ENCODE measurements around the gene KMT2E. TPM values are rescaled to one million over a fixed set of nuclear protein-coding genes. Genes with fewer than 3 reads are reported as not detected.

KMT2E gene
- total RNA-seq, 2 experiments from 2014 or later = 97.4 to 98.5 TPM

- no peaks in the 10 kb centered on the region for H3K27me3 Mint-ChIP-seq
- H3K9me3 Mint-ChIP-seq = no peaks in the 10 kb centered on the region
- no peak overlapping the region for H3K4me3 Mint-ChIP-seq
- CTCF ChIA-PET = interaction anchor here (0.9 kb wide), 1 partner anchor 52 kb away, joined by 3 read pairs; no protein-coding TSS in a partner anchor
- H3K4me1 Mint-ChIP-seq = peaks cover 1% of the 10 kb centered on the region
- DNase-seq = no peak
- POLR2A ChIA-PET = no interaction called here
- peaks cover 46% of the 10 kb centered on the region for H3K36me3 Mint-ChIP-seq (ENCODE audit: low read depth)
- H3K27ac Mint-ChIP-seq = no peak overlapping the region
Observed at GRCh38 chr7:105068886-105069285, 54.9 kb downstream of the KMT2E start.

- no peak overlapping the region for H3K27ac Mint-ChIP-seq
- POLR2A ChIA-PET = no interaction called here
Observed at GRCh38 chr7:105073143-105073542, 59.1 kb downstream of the KMT2E start.

GRCh38 chr7:105079348-105079747, 65.3 kb downstream of the KMT2E start:
- no peaks in the 10 kb centered on the region for H3K9me3 Mint-ChIP-seq
- CTCF ChIA-PET = interaction anchor here (1.4 kb wide), 1 partner anchor 30 kb away, joined by 4 read pairs; no protein-coding TSS in a partner anchor
- H3K4me3 Mint-ChIP-seq = no peak overlapping the region
- H3K27ac Mint-ChIP-seq = no peak overlapping the region
- POLR2A ChIA-PET = no interaction called here
- H3K36me3 Mint-ChIP-seq (ENCODE audit: low read depth) = peaks cover 62% of the 10 kb centered on the region
- peaks cover 2% of the 10 kb centered on the region for H3K4me1 Mint-ChIP-seq
- H3K27me3 Mint-ChIP-seq = no peaks in the 10 kb centered on the region
- no peak for DNase-seq

More at GRCh38 chr7:105073143-105073542, 59.1 kb downstream of the KMT2E start:
- CTCF ChIA-PET = interaction anchor here (1.2 kb wide), 1 partner anchor 9 kb away, joined by 3 read pairs; no protein-coding TSS in a partner anchor
- Mint-ChIP-seq H3K4me3 (no peak overlapping the region), H3K9me3 (no peaks in the 10 kb centered on the region), H3K36me3 (ENCODE audit: low read depth) (peaks cover 65% of the 10 kb centered on the region), H3K27me3 (no peaks in the 10 kb centered on the region), H3K4me1 (no peaks in the 10 kb centered on the region)
- no peak for DNase-seq

GRCh38 chr7:105084581-105084980, 70.6 kb downstream of the KMT2E start:
- CTCF ChIA-PET = no interaction called here
- peaks cover 54% of the 10 kb centered on the region for H3K36me3 Mint-ChIP-seq (ENCODE audit: low read depth)
- POLR2A ChIA-PET = no interaction called here
- H3K27me3 Mint-ChIP-seq = no peaks in the 10 kb centered on the region
- H3K4me1 Mint-ChIP-seq = peaks cover 6% of the 10 kb centered on the region
- H3K27ac Mint-ChIP-seq = no peak overlapping the region
- DNase-seq = no peak
- H3K4me3 Mint-ChIP-seq = no peak overlapping the region
- no peaks in the 10 kb centered on the region for H3K9me3 Mint-ChIP-seq

GRCh38 chr7:105086850-105087249, 72.8 kb downstream of the KMT2E start:
- no peak for DNase-seq
- POLR2A ChIA-PET = no interaction called here
- H3K9me3 Mint-ChIP-seq = no peaks in the 10 kb centered on the region
- H3K27me3 Mint-ChIP-seq = no peaks in the 10 kb centered on the region
- H3K27ac Mint-ChIP-seq = no peak overlapping the region
- H3K4me3 Mint-ChIP-seq = no peak overlapping the region
- CTCF ChIA-PET = interaction anchor here (1.7 kb wide), 1 partner anchor 13 kb away, joined by 4 read pairs; no protein-coding TSS in a partner anchor
- peaks cover 8% of the 10 kb centered on the region for H3K4me1 Mint-ChIP-seq
- peaks cover 51% of the 10 kb centered on the region for H3K36me3 Mint-ChIP-seq (ENCODE audit: low read depth)

GRCh38 chr7:105087981-105088380, 74.0 kb downstream of the KMT2E start:
- Mint-ChIP-seq H3K36me3 (ENCODE audit: low read depth) (peaks cover 52% of the 10 kb centered on the region), H3K27ac (no peak overlapping the region), H3K9me3 (no peaks in the 10 kb centered on the region), H3K4me3 (no peak overlapping the region), H3K4me1 (peaks cover 6% of the 10 kb centered on the region), H3K27me3 (no peaks in the 10 kb centered on the region)
- no peak for DNase-seq
- POLR2A ChIA-PET = no interaction called here
- CTCF ChIA-PET = no interaction called here

GRCh38 chr7:105088456-105088855, 74.5 kb downstream of the KMT2E start:
- no peaks in the 10 kb centered on the region for H3K9me3 Mint-ChIP-seq
- DNase-seq = no peak
- ChIA-PET POLR2A (no interaction called here), CTCF (no interaction called here)
- no peak overlapping the region for H3K27ac Mint-ChIP-seq
- H3K4me3 Mint-ChIP-seq = no peak overlapping the region
- H3K4me1 Mint-ChIP-seq = peaks cover 6% of the 10 kb centered on the region
- H3K36me3 Mint-ChIP-seq (ENCODE audit: low read depth) = peaks cover 52% of the 10 kb centered on the region
- H3K27me3 Mint-ChIP-seq = no peaks in the 10 kb centered on the region

- H3K9me3 Mint-ChIP-seq = no peaks in the 10 kb centered on the region
- H3K36me3 Mint-ChIP-seq (ENCODE audit: low read depth) = peaks cover 58% of the 10 kb centered on the region
- H3K4me3 Mint-ChIP-seq = no peak overlapping the region
- H3K4me1 Mint-ChIP-seq = peaks cover 15% of the 10 kb centered on the region
- DNase-seq = no peak
- ChIA-PET CTCF (interaction anchor here (0.6 to 1.0 kb wide), 2 partner anchors 9 to 108 kb away, joined by 3 to 5 read pairs; no protein-coding TSS in a partner anchor), POLR2A (no interaction called here)
- H3K27me3 Mint-ChIP-seq = no peaks in the 10 kb centered on the region
- no peak overlapping the region for H3K27ac Mint-ChIP-seq
Observed at GRCh38 chr7:105094966-105095365, 81.0 kb downstream of the KMT2E start.

- no peak overlapping the region for H3K27ac Mint-ChIP-seq
- H3K4me3 Mint-ChIP-seq = no peak overlapping the region
- DNase-seq = no peak
- H3K9me3 Mint-ChIP-seq = no peaks in the 10 kb centered on the region
- H3K36me3 Mint-ChIP-seq (ENCODE audit: low read depth) = peaks cover 65% of the 10 kb centered on the region
- CTCF ChIA-PET = no interaction called here
- POLR2A ChIA-PET = no interaction called here
- H3K4me1 Mint-ChIP-seq = peaks cover 28% of the 10 kb centered on the region
- no peaks in the 10 kb centered on the region for H3K27me3 Mint-ChIP-seq
Observed at GRCh38 chr7:105096306-105096705, 82.3 kb downstream of the KMT2E start.

- Mint-ChIP-seq H3K27ac (no peak overlapping the region), H3K27me3 (no peaks in the 10 kb centered on the region), H3K36me3 (ENCODE audit: low read depth) (peaks cover 59% of the 10 kb centered on the region)
Observed at GRCh38 chr7:105097619-105098018, 83.6 kb downstream of the KMT2E start.

GRCh38 chr7:105098863-105099515, 85.0 kb downstream of the KMT2E start:
- H3K4me1 Mint-ChIP-seq = peaks cover 33% of the 10 kb centered on the region
- no peak overlapping the region for H3K4me3 Mint-ChIP-seq
- peaks cover 53% of the 10 kb centered on the region for H3K36me3 Mint-ChIP-seq (ENCODE audit: low read depth)
- ChIA-PET CTCF (interaction anchor here (0.6 to 1.8 kb wide), 5 partner anchors 12 to 130 kb away, joined by 3 to 4 read pairs (median 3); partner anchors contain the start of gene KMT2E), POLR2A (no interaction called here)
- no peak overlapping the region for H3K27ac Mint-ChIP-seq
- no peaks in the 10 kb centered on the region for H3K27me3 Mint-ChIP-seq
- H3K9me3 Mint-ChIP-seq = no peaks in the 10 kb centered on the region
- no peak for DNase-seq

More at GRCh38 chr7:105097619-105098018, 83.6 kb downstream of the KMT2E start:
- peaks cover 31% of the 10 kb centered on the region for H3K4me1 Mint-ChIP-seq
- H3K4me3 Mint-ChIP-seq = no peak overlapping the region
- CTCF ChIA-PET = interaction anchor here (0.6 kb wide), 1 partner anchor 48 kb away, joined by 4 read pairs; no protein-coding TSS in a partner anchor
- DNase-seq = no peak
- POLR2A ChIA-PET = no interaction called here
- no peaks in the 10 kb centered on the region for H3K9me3 Mint-ChIP-seq

GRCh38 chr7:105101864-105102263, 87.9 kb downstream of the KMT2E start:
- H3K36me3 Mint-ChIP-seq (ENCODE audit: low read depth) = peaks cover 59% of the 10 kb centered on the region
- no peak overlapping the region for H3K4me3 Mint-ChIP-seq
- H3K27ac Mint-ChIP-seq = no peak overlapping the region
- no peak for DNase-seq
- no peaks in the 10 kb centered on the region for H3K27me3 Mint-ChIP-seq
- no peaks in the 10 kb centered on the region for H3K9me3 Mint-ChIP-seq
- POLR2A ChIA-PET = interaction anchor here (0.5 kb wide), 1 partner anchor 251 kb away, joined by 3 read pairs; no protein-coding TSS in a partner anchor
- CTCF ChIA-PET = no interaction called here
- H3K4me1 Mint-ChIP-seq = peaks cover 36% of the 10 kb centered on the region

- H3K36me3 Mint-ChIP-seq (ENCODE audit: low read depth) = peaks cover 63% of the 10 kb centered on the region
Observed at GRCh38 chr7:105102557-105103352, 88.8 kb downstream of the KMT2E start.

More at GRCh38 chr7:105102557-105103352, 88.8 kb downstream of the KMT2E start:
- Mint-ChIP-seq H3K4me3 (no peak overlapping the region), H3K9me3 (no peaks in the 10 kb centered on the region), H3K27ac (no peak overlapping the region), H3K4me1 (peaks cover 33% of the 10 kb centered on the region), H3K27me3 (no peaks in the 10 kb centered on the region)
- no peak for DNase-seq
- ChIA-PET CTCF (interaction anchor here (1.7 kb wide), 1 partner anchor 8 kb away, joined by 3 read pairs; no protein-coding TSS in a partner anchor), POLR2A (no interaction called here)
